Tibial nerve (tissue), 4 donors: ENCODE results near the gene ADIPOR2. TPM values are rescaled to one million over a fixed set of nuclear protein-coding genes. Genes with fewer than 3 reads are reported as not detected.

Experiments used
- DNase-seq, 2 donors: peaks; one replicate each; pipeline ENCODE4 v3.0.0-alpha.2; 2019; ENCODE audit warnings: low spot score in 2 of 2
- H3K27ac ChIP-seq, 4 donors: fragments of 200-600 bp; sonication (generic) in 3 of 4; one replicate each; pipeline ENCODE4 v1.5.1; 2017 to 2019; ENCODE audit warnings: mild to moderate bottlenecking in 1 of 4
- H3K27me3 ChIP-seq, 2 donors: fragments of 200-600 bp; sonication (generic) in 1 of 2; one replicate each; pipeline versions ENCODE4 v1.5.1 to v1.6.0; 2017 to 2019
- H3K36me3 ChIP-seq, 3 donors: fragments of 200-600 bp; sonication (generic); one replicate each; pipeline ENCODE4 v1.5.1; 2018 to 2019
- H3K4me1 ChIP-seq, 4 donors: fragments of 200-600 bp; sonication (generic) in 3 of 4; one replicate each; pipeline ENCODE4 v1.5.1; 2017 to 2019
- H3K4me3 ChIP-seq, 4 donors: fragments of 200-600 bp; sonication (generic) in 3 of 4; one replicate each; pipeline ENCODE4 v1.5.1; 2017 to 2019; ENCODE audit warnings: mild to moderate bottlenecking in 1 of 4, moderate library complexity in 1 of 4
- H3K9me3 ChIP-seq, 4 donors: fragments of 200-600 bp; sonication (generic) in 3 of 4; one replicate each; pipeline ENCODE4 v1.5.1; 2017 to 2019
- CTCF ChIP-seq, 5 experiments: fragments of 200-600 bp in 3 of 5; fragments of 450-650 bp in 2 of 5; sonication (generic) in 3 of 5; IDR thresholded peaks; one replicate each; pipeline ENCODE4 v1.5.1; 2016 to 2019; ENCODE audit warnings: antibody characterized with exemption in 5 of 5, mild to moderate bottlenecking in 3 of 5, moderate library complexity in 2 of 5
- EP300 ChIP-seq, 2 donors: sonication (generic); formaldehyde crosslinking; IDR thresholded peaks; one replicate each; pipeline ENCODE4 v1.6.1; 2017; ENCODE audit warnings: antibody characterized with exemption in 2 of 2, mild to moderate bottlenecking in 1 of 2
- POLR2A ChIP-seq, 2 donors: fragments of 450-650 bp; IDR thresholded peaks; one replicate each; pipeline ENCODE4 v1.6.1; 2017; ENCODE audit warnings: antibody characterized with exemption in 2 of 2, mild to moderate bottlenecking in 2 of 2, moderate library complexity in 2 of 2
- WGBS, 2 donors: methylation state at CpG; one replicate each; pipeline ENCODE4 v1.1.5; 2018; 5-methylcytosine and 5-hydroxymethylcytosine counted together
- total RNA-seq, 4 donors: library from RNA; depleted of rRNA; stranded (reverse); fragments of >200 nt; gene quantifications; one replicate each; pipeline ENCODE4 v1.1.0, GENCODE V29; 2016

The ADIPOR2 gene
- total RNA-seq, 4 donors from 2014 or later = 66.6 to 123 (median 72.1) TPM

DNA sequence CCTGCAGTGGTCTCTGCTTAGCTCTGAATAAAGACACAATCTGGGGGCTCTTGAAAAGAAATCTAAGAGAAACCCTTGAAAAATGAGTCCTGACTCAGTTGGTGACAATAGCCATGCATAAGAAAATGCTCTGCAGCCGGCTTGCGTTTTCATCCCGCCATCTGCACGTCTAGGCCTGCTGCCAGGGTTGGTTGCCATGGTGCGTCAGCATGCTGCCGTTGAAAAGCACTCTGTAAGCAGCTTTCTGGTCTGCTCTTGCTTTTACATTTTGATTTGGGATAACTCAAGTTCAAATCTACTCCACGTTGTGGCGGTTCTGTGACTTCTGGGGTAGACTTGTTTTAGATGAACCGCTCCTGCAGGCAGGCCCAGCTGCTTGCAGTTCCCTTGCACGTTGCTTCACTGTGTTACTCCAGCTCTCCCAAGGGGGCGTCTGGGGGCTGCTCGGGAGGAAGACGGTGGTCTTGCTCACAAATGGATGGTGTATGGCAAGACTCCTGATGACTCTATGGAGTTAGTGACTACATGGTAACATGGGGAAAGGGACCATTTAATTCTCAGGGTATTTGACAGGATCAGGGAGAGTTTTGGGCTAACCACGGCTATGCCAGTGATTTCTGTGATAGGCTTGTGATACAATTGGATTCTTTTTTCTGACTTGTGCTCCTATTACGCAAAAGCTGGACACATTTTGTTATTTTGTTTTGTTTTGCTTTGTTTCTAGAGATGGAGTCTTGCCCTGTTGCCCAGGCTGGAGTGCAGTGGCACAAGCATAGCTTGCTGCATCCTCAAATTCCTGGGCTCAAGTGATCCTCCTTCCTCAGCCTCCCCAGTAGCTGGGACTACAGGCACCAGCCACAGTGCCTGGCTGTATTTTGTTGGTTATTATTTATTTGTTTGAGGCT is 46.1 kb upstream of the ADIPOR2 start:
- peak; percentile 64 to 73 for DNase-seq
- WGBS, 2 donors = 19 to 28% methylated on average over 15 of the region's 15 CpGs
- Histone ChIP-seq H3K27me3 (no peaks in the 10 kb centered on the region), H3K36me3 (peaks cover 0 to 15% (median 0%) of the 10 kb centered on the region in 3 donors), H3K4me3 (no peak overlapping the region), H3K27ac (peak overlapping the region; percentile 46 to 84 (median 75)), H3K9me3 (no peaks in the 10 kb centered on the region), H3K4me1 (peaks cover 0 to 24% (median 14%) of the 10 kb centered on the region in 4 donors)
- peak in 1 of 2 donors; percentile 42 for TF ChIP-seq EP300 (IDR thresholded peaks at IDR 0.05)
- no peak for TF ChIP-seq POLR2A (IDR thresholded peaks at IDR 0.05)
- no peak for TF ChIP-seq CTCF (IDR thresholded peaks at IDR 0.05)

GRCh38 chr12:1645819-1646218 is 45.1 kb upstream of the ADIPOR2 start:
- Histone ChIP-seq H3K9me3 (no peaks in the 10 kb centered on the region), H3K4me3 (no peak overlapping the region), H3K27ac (peak overlapping the region in 2 of 4 donors; percentile 10 to 81), H3K4me1 (peaks cover 0 to 34% (median 14%) of the 10 kb centered on the region in 4 donors), H3K27me3 (no peaks in the 10 kb centered on the region), H3K36me3 (peaks cover 0 to 13% (median 0%) of the 10 kb centered on the region in 3 donors)
- WGBS, 2 donors = 94 to 99% methylated on average over 22 to 29 of the region's 29 CpGs
- no peak for DNase-seq
- no peak for TF ChIP-seq EP300 (IDR thresholded peaks at IDR 0.05)
- TF ChIP-seq POLR2A (IDR thresholded peaks at IDR 0.05) = no peak
- TF ChIP-seq CTCF (IDR thresholded peaks at IDR 0.05) = no peak

- WGBS, 2 donors = 80 to 84% methylated on average over 21 of the region's 21 CpGs
- Histone ChIP-seq H3K36me3 (peaks cover 0 to 13% (median 0%) of the 10 kb centered on the region in 3 donors), H3K27me3 (no peaks in the 10 kb centered on the region), H3K4me3 (no peak overlapping the region), H3K9me3 (no peaks in the 10 kb centered on the region), H3K4me1 (peaks cover 0 to 40% (median 14%) of the 10 kb centered on the region in 4 donors), H3K27ac (no peak overlapping the region)
- TF ChIP-seq POLR2A (IDR thresholded peaks at IDR 0.05) (no peak), CTCF (IDR thresholded peaks at IDR 0.05) (no peak), EP300 (IDR thresholded peaks at IDR 0.05) (no peak)
- no peak for DNase-seq
These were observed 44.1 kb upstream of the ADIPOR2 start for GRCh38 chr12:1646569-1647284.

DNA sequence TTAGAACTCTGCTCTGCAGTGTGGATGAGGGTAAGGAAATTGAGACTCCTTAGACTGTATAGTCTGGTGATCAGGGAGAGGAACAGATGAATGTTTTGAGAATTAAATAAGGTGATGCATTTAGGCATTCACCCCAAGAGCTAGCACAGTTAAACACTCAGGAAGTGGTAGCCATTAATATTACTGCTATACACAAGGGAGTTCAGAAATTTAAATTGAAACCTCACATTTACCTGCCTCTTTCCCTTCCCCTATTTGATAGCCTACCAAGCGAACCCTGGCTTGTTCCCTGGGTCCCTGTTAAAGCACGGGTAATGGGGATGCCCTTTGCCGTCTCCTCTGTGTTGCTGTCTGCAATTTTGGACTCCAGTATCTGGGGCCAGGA is 43.6 kb upstream of the ADIPOR2 start:
- Histone ChIP-seq H3K4me3 (no peak overlapping the region), H3K4me1 (peaks cover 0 to 40% (median 14%) of the 10 kb centered on the region in 4 donors), H3K27ac (no peak overlapping the region), H3K27me3 (no peaks in the 10 kb centered on the region), H3K9me3 (no peaks in the 10 kb centered on the region), H3K36me3 (peaks cover 0 to 13% (median 0%) of the 10 kb centered on the region in 3 donors)
- WGBS, 2 donors = 94 to 97% methylated on average over 3 of the region's 3 CpGs
- TF ChIP-seq POLR2A (IDR thresholded peaks at IDR 0.05) = no peak
- no peak for TF ChIP-seq CTCF (IDR thresholded peaks at IDR 0.05)
- TF ChIP-seq EP300 (IDR thresholded peaks at IDR 0.05) = no peak
- DNase-seq = no peak
